Fibroblast of mammary gland (primary cell): ENCODE data around the gene CRIM1.
A peak's percentile ranks its signal among the peaks of the same experiment; 100 is the strongest.

Experiments used
- DNase-seq: peaks from one replicate; pipeline ENCODE4 v3.0.0-alpha.2; 2010; ENCODE audit warnings: low read depth
- H3K4me3 ChIP-seq: 2 replicates; pipeline ENCODE4 v1.5.1; 2011; ENCODE audit warnings: low read depth, mild to moderate bottlenecking, low read length, moderate library complexity; ENCODE audit not compliant: control insufficient read depth
- CTCF ChIP-seq: conservative IDR thresholded peaks from 2 replicates; pipeline ENCODE4 v1.5.1; 2011; ENCODE audit warnings: low read depth, low read length, inconsistent platforms; ENCODE audit not compliant: control insufficient read depth, insufficient read depth

Gene CRIM1

GRCh38 chr2:36403675-36404230 lies 48.2 kb downstream of the CRIM1 start:
- TF ChIP-seq CTCF, result no peak
- no peak overlapping the region for H3K4me3 ChIP-seq
- peak; percentile 64 for DNase-seq

GRCh38 chr2:36404318-36404717 lies 48.7 kb downstream of the CRIM1 start:
- no peak overlapping the region for H3K4me3 ChIP-seq
- TF ChIP-seq CTCF, result no peak
- DNase-seq, result peak; percentile 21

GRCh38 chr2:36404754-36405153 lies 49.2 kb downstream of the CRIM1 start:
- DNase-seq, result no peak
- TF ChIP-seq CTCF, result no peak
- no peak overlapping the region for H3K4me3 ChIP-seq

GRCh38 chr2:36405183-36405582 lies 49.6 kb downstream of the CRIM1 start:
- TF ChIP-seq CTCF, result no peak
- no peak overlapping the region for H3K4me3 ChIP-seq
- DNase-seq, result no peak

GRCh38 chr2:36406296-36406695 lies 50.7 kb downstream of the CRIM1 start:
- DNase-seq, result no peak
- TF ChIP-seq CTCF, result no peak
- H3K4me3 ChIP-seq, result no peak overlapping the region

GRCh38 chr2:36407413-36407812 lies 51.8 kb downstream of the CRIM1 start:
- H3K4me3 ChIP-seq, result no peak overlapping the region
- no peak for DNase-seq
- TF ChIP-seq CTCF, result no peak

GRCh38 chr2:36408198-36408703 lies 52.7 kb downstream of the CRIM1 start:
- no peak for DNase-seq
- no peak for TF ChIP-seq CTCF
- no peak overlapping the region for H3K4me3 ChIP-seq
